D721Med (cell line): ENCODE results near the gene ARHGAP24.

Source experiments
- DNase-seq: peaks from one replicate; pipeline ENCODE4 v3.0.0; 2011; ENCODE audit warnings: low spot score; ENCODE audit not compliant: insufficient read length
- FAIRE-seq: peaks from 2 replicates; lab custom pipeline; 2011; peaks lifted over from hg19 to GRCh38; lab: Jason Lieb, UNC
- CTCF ChIP-seq: IDR thresholded peaks from 2 replicates; pipeline ENCODE4 v1.5.1; 2012; ENCODE audit warnings: mild to moderate bottlenecking, control low read depth; ENCODE audit not compliant: insufficient read depth; ENCODE audit errors: missing control alignments

ARHGAP24 gene

GRCh38 chr4:85459736-85460135 is 15.2 kb upstream of the ARHGAP24 start:
- DNase-seq (no peak), FAIRE-seq (no peak)
- no peak for TF ChIP-seq CTCF

GRCh38 chr4:85474356-85474755 is 594 bp upstream of the ARHGAP24 start:
- DNase-seq, result no peak
- no peak for TF ChIP-seq CTCF

GRCh38 chr4:85475631-85476233 is 782 bp downstream of the ARHGAP24 start:
- FAIRE-seq (no peak), DNase-seq (no peak)
- TF ChIP-seq CTCF, result no peak

More at GRCh38 chr4:85474356-85474755, 594 bp upstream of the ARHGAP24 start:
- FAIRE-seq, result no peak

- no peak for FAIRE-seq
- no peak for DNase-seq
- no peak for TF ChIP-seq CTCF
Measured at GRCh38 chr4:85476381-85476780, 1.4 kb downstream of the ARHGAP24 start.

GRCh38 chr4:85477534-85477933 is 2.6 kb downstream of the ARHGAP24 start:
- FAIRE-seq, result no peak
- no peak for DNase-seq
- TF ChIP-seq CTCF, result no peak

- DNase-seq (no peak), FAIRE-seq (no peak)
- TF ChIP-seq CTCF, result no peak
Measured at GRCh38 chr4:85478576-85478975, 3.6 kb downstream of the ARHGAP24 start.

GRCh38 chr4:85482010-85482738 is 7.2 kb downstream of the ARHGAP24 start:
- DNase-seq, result no peak
- no peak for TF ChIP-seq CTCF
- FAIRE-seq, result no peak
